ENCODE results near the gene RAPGEF1.

Gene RAPGEF1

DNA sequence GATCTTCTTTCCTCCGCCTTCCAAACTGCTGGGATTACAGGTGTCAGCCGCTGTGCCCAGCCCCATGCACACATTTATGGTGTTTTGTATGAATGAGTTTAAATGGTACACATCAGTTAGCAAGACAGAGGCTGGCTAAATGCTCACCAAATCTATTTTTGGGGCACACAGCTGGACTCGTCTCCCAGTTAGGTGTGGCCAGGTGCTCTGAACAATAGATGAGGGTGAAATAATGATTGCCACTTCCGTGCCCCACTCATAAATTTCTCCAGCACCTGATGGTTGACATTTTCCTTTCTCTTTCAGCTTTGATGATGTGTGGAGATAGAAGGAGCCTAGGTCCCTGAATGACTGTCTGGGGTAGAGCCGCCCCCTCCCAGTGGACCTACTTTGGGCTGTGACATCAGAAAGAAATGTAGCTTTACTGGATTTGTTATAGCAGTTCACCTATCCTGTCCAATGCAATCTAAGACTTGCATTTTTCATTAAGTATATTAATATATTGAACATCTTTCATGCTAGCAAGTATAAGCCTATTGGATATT, 8.6 kb upstream of the RAPGEF1 start:
- DNase-seq, result no peak

DNA sequence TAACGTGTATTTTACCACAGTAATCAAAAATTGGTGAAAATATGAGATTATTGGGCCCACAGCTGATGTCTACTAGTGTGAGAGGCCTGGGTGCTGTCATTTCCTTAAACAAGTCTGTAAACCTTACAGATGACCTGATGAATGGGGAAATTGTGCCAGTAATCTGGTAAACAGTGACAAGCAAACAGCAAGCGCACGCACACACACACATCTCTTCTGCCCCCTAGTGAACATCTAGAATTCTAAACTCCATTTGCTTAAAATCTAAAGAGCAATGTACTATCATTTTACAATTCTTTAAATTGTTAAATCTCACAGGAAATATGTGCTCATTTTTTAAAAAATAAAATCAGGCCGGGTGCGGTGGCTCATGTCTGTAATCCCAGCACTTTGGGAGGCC, 7.5 kb upstream of the RAPGEF1 start:
- DNase-seq, result no peak

- no peak for DNase-seq
Measured at GRCh38 chr9:131745610-131746009, 5.7 kb upstream of the RAPGEF1 start.

- no peak for DNase-seq
Measured at GRCh38 chr9:131744720-131745201, 4.9 kb upstream of the RAPGEF1 start.

GRCh38 chr9:131744171-131744719, 4.4 kb upstream of the RAPGEF1 start:
- peak in 1 of 4 experiments; percentile 39 for DNase-seq

DNA sequence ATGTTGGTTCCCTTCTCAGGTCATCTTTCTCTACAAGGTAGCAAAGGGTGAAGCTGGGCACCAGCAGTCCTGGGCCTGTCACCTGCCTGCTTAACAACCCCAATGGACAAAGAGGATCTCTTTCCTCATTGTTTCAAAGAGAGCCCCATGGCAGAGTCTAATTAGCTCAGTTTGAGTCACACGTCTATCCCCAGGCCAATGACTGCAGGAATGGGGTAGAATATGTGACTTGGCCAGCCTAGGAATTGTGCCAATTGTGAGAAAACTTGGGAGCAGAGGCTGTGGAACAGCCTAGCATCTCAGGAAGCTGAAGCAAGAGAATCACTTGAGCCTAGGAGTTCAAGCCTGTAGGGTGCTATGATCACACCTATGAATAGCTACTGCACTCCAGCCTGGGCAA, 3.6 kb upstream of the RAPGEF1 start:
- no peak for DNase-seq

- DNase-seq, result no peak
Measured at GRCh38 chr9:131743096-131743495, 3.2 kb upstream of the RAPGEF1 start.

DNA sequence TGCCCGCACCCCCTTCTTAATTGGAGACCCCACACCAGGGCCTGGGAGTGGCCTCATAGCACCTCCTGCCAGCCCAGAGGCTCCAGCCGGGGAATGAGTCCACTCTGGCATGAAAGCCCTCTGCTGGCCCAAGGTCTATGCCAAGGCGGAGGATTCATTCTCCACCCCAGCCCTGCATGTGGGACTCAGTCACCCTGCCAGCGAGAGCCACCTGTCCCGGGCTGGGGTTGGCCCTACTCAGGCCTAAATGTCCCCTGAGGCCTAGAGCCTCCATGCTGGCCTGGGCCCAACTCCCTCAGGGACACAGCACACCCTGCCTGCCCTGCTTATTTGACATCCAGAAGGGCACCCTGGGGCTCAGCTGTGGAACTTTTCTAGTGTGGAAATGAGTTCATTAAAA, 1.0 kb upstream of the RAPGEF1 start:
- no peak for DNase-seq

DNA sequence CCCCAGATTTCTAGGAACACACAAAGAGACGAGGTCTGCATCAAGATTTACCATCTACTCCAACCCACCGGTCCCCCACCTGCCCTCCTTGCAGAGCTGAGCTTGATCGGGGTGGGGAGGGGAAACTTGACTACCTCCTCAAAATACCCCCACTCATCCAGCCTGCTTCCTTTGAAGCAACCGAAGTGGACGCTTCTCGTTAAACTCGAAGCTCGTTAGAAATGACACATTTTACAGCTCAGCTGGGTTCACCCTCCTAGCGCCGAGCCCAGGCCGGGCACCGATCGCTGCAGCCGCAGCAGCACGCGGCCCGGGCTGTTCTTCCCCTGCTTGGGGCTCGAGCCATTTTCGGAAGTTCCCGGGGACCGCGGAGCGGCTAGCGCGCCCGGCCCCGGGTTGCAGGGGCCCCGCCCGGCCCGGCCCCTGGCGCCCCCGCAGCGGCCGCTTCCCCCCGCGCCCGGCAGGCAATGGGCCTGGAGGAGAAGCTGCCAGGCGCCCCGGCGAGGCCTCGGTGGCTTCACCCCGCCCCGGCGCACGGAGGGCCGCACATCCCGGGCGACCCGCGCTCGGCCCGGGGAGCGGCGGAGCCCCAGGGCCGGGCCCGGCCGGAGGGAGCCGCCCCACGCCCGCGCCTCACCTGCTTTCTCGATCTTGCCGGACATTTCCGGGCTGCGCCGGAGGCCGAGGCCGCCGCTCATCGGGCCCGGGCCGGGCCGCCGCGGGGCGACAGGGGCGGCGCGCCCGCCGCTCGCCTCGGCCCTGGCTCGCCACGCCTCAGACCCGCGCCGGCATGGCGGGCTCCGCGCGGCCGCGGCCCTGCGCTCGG, 530 bp downstream of the RAPGEF1 start:
- peak in 1 of 4 experiments; percentile 30 for DNase-seq

GRCh38 chr9:131738293-131739132, 1.4 kb downstream of the RAPGEF1 start:
- no peak for DNase-seq

DNA sequence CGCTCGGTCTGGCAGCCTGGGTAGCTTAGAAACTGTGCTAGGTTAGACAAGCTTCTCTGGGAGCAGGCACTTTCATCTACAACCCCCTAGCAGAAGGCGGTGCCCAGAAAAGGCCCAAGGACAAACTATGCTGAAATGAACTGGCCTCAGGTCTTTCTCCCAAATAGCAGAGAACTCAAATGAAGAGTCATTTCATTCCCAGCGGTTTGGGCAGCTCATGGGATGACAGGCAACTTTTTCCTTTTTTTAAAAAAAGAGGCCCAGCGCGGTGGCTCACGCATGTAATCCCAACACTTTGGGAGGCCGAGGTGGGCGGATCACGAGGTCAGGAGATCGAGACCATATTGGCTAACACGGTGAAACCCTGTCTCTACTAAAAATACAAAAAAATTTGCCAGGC, 2.5 kb downstream of the RAPGEF1 start:
- DNase-seq, result no peak

DNA sequence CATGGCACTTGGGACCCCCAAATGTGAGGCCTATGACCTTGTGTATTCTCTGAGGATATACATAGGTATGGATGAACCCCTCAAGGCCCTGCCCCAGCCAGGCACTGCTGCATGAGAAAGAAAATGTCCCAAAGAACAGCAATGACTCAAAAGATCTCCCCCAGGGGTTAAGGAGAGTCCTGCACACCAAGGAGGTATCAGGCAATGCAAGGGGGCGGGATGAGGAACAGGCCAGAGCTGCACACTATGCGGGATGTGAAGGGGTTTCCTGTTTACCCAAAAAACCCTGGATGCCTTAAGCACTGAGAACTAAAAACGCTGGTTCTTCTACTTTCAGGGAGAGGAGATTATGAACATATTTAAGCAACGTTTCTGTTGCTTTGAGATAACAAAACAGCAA, 3.4 kb downstream of the RAPGEF1 start:
- no peak for DNase-seq

- DNase-seq, result no peak
Measured at GRCh38 chr9:131735238-131736128, 4.4 kb downstream of the RAPGEF1 start.

DNA sequence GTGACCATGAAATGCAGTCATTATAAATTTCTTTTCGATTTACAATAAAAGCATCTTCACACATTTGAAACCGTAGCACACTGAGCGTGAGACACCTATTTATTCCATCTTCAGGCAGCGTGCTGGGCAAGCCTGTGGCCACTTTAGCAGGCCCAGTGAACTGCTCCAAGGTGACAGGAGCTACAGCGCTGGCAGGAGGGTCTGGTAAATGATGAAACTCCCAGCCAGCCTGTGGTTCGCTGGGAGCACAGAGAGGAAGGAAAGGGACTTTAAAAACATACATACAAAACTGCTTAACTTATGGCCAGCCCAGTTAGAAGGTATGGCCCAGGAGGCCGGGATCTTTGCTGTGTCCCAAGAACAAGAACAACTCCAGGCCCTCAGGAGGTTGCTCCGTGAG, 5.1 kb downstream of the RAPGEF1 start:
- DNase-seq, result no peak

DNA sequence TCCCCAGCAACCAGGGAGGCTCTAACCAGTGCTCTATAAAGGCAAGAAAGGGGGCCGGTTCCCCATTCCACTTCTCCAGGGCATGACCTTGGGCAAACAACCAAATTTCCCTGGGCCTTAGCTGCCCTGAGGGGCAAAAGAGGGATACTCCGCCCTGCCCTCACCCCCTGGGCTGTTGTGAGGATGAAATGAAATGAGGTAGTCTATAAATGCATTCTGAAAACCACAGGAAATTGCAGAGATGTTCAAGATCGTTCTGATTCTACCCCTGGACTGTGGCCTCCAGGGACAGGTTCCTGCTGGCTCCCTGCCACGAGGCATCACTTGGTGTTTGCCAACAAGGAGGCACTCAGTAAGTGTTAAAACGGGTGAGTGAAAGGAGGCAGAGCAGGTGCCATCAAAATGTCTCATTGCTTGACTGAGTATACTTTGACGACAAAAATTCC, 5.7 kb downstream of the RAPGEF1 start:
- no peak for DNase-seq

- no peak for DNase-seq
Measured at GRCh38 chr9:131733541-131734061, 6.3 kb downstream of the RAPGEF1 start.

GRCh38 chr9:131732636-131733289, 7.1 kb downstream of the RAPGEF1 start:
- no peak for DNase-seq

- no peak for DNase-seq
Measured at GRCh38 chr9:131732061-131732526, 7.8 kb downstream of the RAPGEF1 start.

DNA sequence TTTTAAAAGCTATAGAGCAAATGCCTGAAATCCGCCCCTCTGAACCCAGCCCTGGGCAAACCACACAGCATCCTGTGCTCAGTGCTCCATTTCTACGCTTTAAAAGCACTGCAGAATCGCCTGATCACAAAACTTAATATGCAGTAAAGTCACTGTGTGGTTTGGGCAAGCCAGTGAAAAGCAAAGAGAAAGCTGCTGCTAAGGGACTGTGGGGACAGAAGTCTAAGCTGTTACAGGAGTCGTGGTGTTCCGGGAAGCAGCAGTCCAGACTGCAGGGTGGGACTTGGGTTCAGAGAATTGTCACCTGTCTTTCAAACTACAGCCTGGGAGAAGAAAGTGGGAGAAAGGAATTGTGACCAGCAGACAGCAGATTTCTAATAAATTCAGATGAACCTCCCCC, 8.2 kb downstream of the RAPGEF1 start:
- no peak for DNase-seq

DNA sequence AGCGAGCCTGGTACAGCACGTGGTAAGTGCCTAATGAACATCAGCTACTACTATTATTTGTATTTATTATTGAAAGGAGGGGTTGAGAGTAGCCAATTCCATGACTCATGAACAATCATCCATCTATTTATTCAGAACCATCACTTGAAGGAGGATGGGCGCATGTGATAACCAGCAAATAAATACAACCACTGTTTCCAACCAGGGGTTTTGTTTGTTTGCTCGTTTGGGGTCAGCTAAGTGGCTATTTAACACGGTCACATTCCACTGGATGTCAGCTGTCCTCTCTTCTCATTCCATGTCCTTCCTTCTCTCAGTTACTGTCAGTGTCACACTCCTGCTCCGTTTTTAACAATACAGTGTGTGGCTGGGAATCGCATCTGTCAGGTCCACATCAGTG, 8.6 kb downstream of the RAPGEF1 start:
- no peak for DNase-seq

- DNase-seq, result peak; percentile 41 to 66 (median 46)
Measured at GRCh38 chr9:131728961-131729360, 10.9 kb downstream of the RAPGEF1 start.
